ENCODE measurements around the gene MED25. TPM values are rescaled to one million over a fixed set of nuclear protein-coding genes. Genes with fewer than 3 reads are reported as not detected.

MED25 gene
- polyA plus RNA-seq, 1 of the 3 experiments (the other 2 are of a cell fraction): 30.2 TPM

- H3K4me3 ChIP-seq (ENCODE audit: low read depth in 2 of 2, low read length in 1 of 2): no peak overlapping the region
- H3K4me2 ChIP-seq: no peak overlapping the region
- CTCF ChIA-PET: no interaction called here
- H3K27ac ChIP-seq (ENCODE audit: low read depth in 2 of 2, low read length in 1 of 2): no peak overlapping the region
- DNase-seq: no peak
- H3K9me2 ChIP-seq: no peaks in the 10 kb centered on the region
- peaks cover 50% of the 10 kb centered on the region for H3K79me2 ChIP-seq (ENCODE audit: insufficient read depth)
- no peaks in the 10 kb centered on the region for H3K4me1 ChIP-seq (ENCODE audit: control insufficient read depth in 1 of 2, insufficient read depth in 2 of 2, low read depth in 1 of 2, low read length in 1 of 2)
- H3K9ac ChIP-seq: no peak overlapping the region
- 0 out of 2 replicates have a peak, but pooled peaks cover 8% of the 10 kb centered on the region for H4K20me1 ChIP-seq (ENCODE audit: insufficient read depth)
- H3K36me3 ChIP-seq (replicated peaks in 1 of 2; ENCODE audit: control insufficient read depth in 1 of 2, insufficient read depth in 2 of 2, low read length in 1 of 2): peaks cover 0 to 19% of the 10 kb centered on the region in 2 experiments
- H3K9me3 ChIP-seq: no peaks in the 10 kb centered on the region
- H2AFZ ChIP-seq (ENCODE audit: low read depth): no peak overlapping the region
- H3F3A ChIP-seq (replicated peaks; ENCODE audit: insufficient read depth): no peaks in the 10 kb centered on the region
- 95% methylated on average over 12 of the region's 14 CpGs for WGBS (ENCODE audit: low lambda C conversion rate)
- POLR2A ChIA-PET: no interaction called here
- no peaks in the 10 kb centered on the region for H3K27me3 ChIP-seq (ENCODE audit: insufficient read depth)
- TF ChIP-seq CTCF (IDR thresholded peaks at IDR 0.05) (no peak), POLR2AphosphoS5 (IDR thresholded peaks at IDR 0.05; ENCODE audit: low read depth, low read length) (no peak)
Observed at GRCh38 chr19:49827034-49827433, 8.9 kb downstream of the MED25 start.

GRCh38 chr19:49829200-49829599 is 11.1 kb downstream of the MED25 start:
- POLR2A ChIA-PET: interaction anchor here (1.1 kb wide), 1 partner anchor 21 kb away, joined by 4 read pairs; no protein-coding TSS in a partner anchor

More at GRCh38 chr19:49829200-49829599, 11.1 kb downstream of the MED25 start:
- CTCF ChIA-PET: no interaction called here
- DNase-seq: no peak
- H4K20me1 ChIP-seq (ENCODE audit: insufficient read depth): 0 out of 2 replicates have a peak, but pooled peaks cover 8% of the 10 kb centered on the region
- H3K27me3 ChIP-seq (ENCODE audit: insufficient read depth): no peaks in the 10 kb centered on the region
- H3K9me3 ChIP-seq: no peaks in the 10 kb centered on the region
- no peak overlapping the region for H3K9ac ChIP-seq
- TF ChIP-seq YY1 (IDR thresholded peaks at IDR 0.05; ENCODE audit: low read depth) (no peak), FOXJ3 (CRISPR knock-in tag; IDR thresholded peaks at IDR 0.05) (no peak), CTCF (IDR thresholded peaks at IDR 0.05) (no peak), SIN3A (IDR thresholded peaks at IDR 0.05; ENCODE audit: borderline replicate concordance, low read depth, low read length) (no peak), MEF2A (IDR thresholded peaks at IDR 0.05; ENCODE audit: borderline replicate concordance, low read depth) (no peak), FOSL2 (IDR thresholded peaks at IDR 0.05; ENCODE audit: borderline replicate concordance, low read depth) (no peak), GATA2 (CRISPR knock-in tag; IDR thresholded peaks at IDR 0.05) (no peak), EZH2phosphoT487 (IDR thresholded peaks at IDR 0.05; ENCODE audit: borderline replicate concordance, low read depth) (no peak), IRF3 (IDR thresholded peaks at IDR 0.05; ENCODE audit: low read depth, low read length) (no peak), PBX3 (IDR thresholded peaks at IDR 0.05) (no peak), MXI1 (IDR thresholded peaks at IDR 0.05; ENCODE audit: low read depth, low read length) (no peak), TCF12 (IDR thresholded peaks at IDR 0.05) (no peak), REST (IDR thresholded peaks at IDR 0.05; ENCODE audit: low read depth, low read length) (no peak), RFX5 (IDR thresholded peaks at IDR 0.05; ENCODE audit: low read length) (no peak)
- no peak overlapping the region for H3K4me3 ChIP-seq (ENCODE audit: low read depth in 2 of 2, low read length in 1 of 2)
- no peak overlapping the region for H3K27ac ChIP-seq (ENCODE audit: low read depth in 2 of 2, low read length in 1 of 2)
- H3K4me1 ChIP-seq (ENCODE audit: control insufficient read depth in 1 of 2, insufficient read depth in 2 of 2, low read depth in 1 of 2, low read length in 1 of 2): no peaks in the 10 kb centered on the region
- peaks cover 0 to 30% of the 10 kb centered on the region in 2 experiments for H3K36me3 ChIP-seq (replicated peaks in 1 of 2; ENCODE audit: control insufficient read depth in 1 of 2, insufficient read depth in 2 of 2, low read length in 1 of 2)
- H3K79me2 ChIP-seq (ENCODE audit: insufficient read depth): peaks cover 28% of the 10 kb centered on the region; the same call in 1 of the 2 replicates
- no peaks in the 10 kb centered on the region for H3K9me2 ChIP-seq
- WGBS (ENCODE audit: low lambda C conversion rate): 95% methylated on average over 8 of the region's 8 CpGs
- H3F3A ChIP-seq (replicated peaks; ENCODE audit: insufficient read depth): no peaks in the 10 kb centered on the region
- H3K4me2 ChIP-seq: no peak overlapping the region
- H2AFZ ChIP-seq (ENCODE audit: low read depth): no peak overlapping the region
